T-helper 22 cell (primary cell): Measurements from ENCODE around the gene TFF1.

Experiments used
- DNase-seq: peaks from one replicate; pipeline ENCODE4 v3.0.0-alpha.2; 2020; ENCODE audit warnings: low read depth

The TFF1 gene

GRCh38 chr21:42343556-42343955 lies 22.8 kb downstream of the TFF1 start:
- no peak for DNase-seq

DNA sequence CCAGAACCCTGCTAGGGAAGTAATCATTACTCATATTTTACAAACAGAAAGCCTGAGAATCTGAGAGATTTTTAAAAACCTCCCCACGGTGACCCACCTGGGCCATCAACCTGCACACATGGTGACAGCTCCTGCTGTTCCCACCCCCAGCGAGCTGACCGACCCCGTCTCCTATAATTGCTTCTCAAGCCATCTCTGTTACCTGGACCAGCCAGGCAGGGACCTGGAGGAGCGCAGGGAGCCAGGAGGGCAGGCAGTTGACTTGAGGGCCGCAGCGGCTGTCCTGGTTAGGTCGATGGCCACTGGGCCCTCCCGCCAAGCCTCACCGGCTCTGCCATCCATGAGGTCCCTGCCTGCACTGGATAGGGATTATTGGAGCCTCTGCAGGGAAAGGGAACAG lies 23.2 kb downstream of the TFF1 start:
- no peak for DNase-seq

DNA sequence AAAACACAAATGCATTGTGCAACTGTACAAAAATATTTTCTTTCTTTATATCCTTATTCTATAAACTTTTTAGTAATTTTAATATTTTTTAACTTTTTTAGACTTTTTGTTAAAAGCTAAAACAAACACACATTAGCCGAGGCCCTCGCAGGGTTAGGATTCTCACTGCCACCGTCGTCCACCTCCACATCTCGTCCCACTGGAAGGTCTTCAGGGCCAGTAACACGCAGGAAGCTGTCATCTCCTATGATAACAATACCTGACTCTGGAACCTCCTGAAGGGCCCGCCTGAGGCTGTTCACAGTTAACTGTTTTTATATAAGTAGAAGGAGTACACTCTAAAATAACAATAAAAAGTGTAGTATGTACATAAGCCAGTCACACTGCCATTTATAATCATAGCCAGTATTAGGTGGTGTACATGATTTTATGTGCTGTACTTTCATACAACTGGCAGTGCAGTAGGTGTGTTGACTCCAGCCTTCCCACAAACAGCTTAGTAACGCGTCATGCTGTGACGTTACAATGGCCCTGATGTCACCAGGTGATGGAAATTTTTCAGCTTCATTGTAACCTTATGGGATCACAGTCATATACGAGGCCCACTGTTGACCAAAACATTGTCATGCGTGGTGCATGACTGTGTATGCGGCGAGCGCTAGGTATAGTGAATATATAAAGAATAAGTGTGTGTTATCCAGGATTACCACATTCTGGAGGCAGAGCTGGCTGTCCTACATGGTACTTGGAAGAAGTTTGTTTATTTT lies 24.4 kb downstream of the TFF1 start:
- no peak for DNase-seq

DNA sequence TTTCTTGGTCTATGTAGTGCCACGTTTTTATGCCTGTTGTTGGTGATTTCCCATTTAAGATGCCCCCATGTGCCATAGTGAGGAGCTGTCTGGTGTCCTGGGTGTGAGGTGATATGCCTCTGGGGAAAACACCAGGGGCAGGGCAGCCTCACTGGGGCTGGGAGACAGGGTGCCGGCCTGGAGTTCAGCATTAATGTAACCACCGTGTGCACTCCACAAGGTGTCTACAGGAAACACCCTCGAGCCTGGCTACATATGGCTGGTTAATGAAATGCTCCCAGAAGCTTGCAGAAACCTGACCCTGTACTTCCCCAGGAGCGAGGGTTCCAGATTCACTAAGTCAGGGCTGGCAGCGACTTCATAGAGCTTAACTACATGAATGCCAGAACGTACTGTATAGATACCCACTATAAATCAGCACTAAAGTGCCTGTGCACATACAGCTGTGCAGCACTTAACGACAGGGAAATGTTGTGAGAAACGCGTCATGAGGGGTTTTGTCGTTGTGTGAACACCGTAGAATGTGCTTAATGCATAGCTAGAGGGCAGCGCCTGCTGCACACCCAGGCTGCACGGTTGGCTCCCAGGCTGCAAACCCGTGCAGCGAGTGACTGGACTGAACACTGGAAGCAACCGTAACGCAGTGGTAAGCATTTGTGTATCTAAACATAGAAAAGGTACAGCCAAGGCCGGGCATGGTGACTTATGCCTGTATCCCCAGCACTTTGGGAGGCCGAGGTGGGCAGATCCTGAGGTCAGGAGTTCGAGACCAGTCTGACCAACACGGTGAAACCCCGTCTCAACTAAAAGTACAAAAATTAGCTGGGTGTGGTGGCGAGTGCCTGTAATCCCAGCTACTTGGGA lies 25.9 kb downstream of the TFF1 start:
- DNase-seq = no peak

DNA sequence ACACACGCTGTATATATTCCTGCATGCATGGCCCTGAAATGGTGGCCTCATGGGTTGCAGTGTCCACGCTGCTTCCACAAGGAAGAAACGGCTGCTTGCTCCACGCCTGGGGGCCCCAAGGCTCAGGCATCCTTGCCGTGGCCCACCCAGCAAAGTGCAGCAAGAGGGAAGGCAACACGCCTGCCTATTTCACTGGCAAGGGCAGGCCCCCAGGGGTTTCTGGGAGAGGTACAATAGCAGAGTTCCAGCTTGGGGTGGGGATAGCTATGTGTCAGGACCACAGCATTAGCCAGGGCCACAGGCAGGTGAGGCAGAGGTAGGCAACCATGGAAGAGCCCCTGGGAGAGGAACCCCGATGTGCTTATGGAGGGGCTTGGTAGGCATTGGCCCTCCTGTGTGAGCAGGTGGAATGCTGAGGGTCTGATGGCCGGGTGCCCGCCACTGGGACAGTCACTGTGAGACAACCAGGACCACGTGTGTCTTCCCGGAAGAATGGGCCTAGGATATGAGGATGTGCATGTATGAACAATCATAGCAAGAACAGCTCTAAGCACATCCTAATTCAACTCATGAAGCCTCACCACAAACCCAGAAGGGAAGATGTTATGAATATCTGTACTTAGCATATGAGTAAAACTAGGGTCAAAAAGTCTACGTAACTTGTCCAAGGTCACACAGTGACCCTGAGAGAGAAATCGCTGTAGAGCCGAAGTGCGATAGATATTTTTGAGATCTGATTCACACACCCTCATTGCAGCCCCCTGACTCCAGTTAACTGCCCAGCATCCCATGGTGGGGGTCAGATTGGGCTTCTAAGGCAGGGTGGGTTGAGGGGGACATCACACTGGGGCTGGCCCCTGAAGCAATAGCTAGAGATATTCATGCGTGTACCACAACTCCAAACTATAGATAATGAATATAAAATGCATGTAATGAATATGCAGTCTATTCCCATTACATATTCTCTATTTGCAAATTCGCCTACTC lies 27.3 kb downstream of the TFF1 start:
- no peak for DNase-seq

DNA sequence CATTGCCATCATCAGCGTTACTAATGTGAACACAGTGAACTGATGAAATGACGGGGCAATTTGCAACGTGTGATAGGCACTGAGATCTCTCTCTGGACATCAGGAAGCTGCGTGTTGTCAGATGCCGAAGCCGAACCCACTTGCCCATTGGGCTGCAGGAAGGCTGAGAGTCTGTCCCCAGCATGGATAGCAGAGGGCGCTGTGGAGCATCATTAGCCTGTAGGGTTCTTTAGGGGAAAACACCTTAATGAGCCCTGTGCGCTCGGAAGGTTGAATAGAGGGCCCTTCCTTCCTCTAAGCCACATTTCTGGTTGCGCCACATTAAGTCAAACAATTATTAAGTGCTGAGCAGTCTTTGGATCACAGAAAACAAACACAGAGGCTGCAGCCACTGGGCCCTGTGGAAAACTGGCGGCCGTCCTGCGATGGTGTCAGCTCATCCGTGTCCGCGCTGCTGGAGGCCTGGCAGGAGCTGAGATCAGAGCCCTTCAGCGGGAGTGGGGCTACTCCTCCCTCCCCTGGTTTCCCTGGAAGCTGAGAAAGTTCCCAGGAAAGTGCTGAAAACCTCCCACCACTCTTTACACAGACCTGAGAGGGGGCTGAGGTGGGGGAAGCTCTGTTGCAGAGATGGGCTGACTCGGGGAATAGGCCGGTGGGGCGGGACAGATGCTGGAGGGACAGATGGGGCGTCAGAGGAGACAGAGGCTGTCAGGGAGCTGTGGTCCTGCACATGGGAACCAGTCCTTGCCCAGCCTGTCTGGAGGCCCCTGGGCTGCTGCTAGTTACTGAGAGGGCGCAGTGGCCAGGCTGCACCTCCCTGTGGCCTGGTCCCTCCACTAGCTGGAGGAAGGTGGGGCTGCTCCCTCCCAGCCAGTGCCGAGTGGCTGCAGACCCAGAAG lies 28.3 kb downstream of the TFF1 start:
- peak; percentile 45 for DNase-seq

DNA sequence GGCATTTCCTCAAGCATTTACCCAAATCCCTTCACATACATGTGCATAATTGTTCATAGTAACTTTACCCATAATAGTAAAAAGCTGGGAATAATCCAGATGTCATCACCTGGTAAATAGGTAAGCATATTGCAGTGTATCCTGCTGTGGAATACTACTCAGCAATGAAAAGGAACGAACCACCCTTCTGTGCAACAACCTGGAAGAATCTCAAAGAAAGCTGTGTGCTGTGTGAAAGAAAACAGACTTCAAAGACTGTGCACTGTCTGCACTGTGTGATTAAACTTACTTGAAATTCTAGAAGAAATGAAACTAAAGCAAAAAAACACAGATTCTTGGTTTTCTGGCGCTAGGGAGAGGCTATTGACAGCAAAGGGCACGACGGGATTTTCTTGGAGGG lies 29.1 kb downstream of the TFF1 start:
- no peak for DNase-seq

- no peak for DNase-seq
Observed at GRCh38 chr21:42336054-42336453, 30.3 kb downstream of the TFF1 start.

GRCh38 chr21:42332557-42333317 lies 33.6 kb downstream of the TFF1 start:
- DNase-seq = no peak

DNA sequence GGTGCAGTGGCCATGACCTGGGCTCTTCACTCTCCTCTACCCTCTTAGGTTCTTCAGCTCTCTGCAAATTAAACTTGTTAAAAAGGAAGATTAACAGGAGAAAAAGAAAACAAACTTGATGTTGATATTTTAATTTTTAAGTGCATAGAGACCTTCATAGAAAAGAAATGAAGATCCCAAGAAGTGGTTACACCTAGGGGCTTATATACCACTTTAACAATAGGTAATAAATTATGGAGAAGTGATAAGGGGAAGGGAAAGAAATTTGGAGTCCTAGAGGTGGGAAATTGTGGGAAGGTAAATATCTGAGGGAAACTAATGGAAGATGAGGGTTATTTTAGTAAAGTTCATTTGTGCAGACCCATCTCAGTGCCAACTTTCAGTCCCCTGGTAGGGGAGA lies 34.7 kb downstream of the TFF1 start:
- no peak for DNase-seq

- DNase-seq = no peak
Observed at GRCh38 chr21:42330380-42331371, 35.7 kb downstream of the TFF1 start.

DNA sequence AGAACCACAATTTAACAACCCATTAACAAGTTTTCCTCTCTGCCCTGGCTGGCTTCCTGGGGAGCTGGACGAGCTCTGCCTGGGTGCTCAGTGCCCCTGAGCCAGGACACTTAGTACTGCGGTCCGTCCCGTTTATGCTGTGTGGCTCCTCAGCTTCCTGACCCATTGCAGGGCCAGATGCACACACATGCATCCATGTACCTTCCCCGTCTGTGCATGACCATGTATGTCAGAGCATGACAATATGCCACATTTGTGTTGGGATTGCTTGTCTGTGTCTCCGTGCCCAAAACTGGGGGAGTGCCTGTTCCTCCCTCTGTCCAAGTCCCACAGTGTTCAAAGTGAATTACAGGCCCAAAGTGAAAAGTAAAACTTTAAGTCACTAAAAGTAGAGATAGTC lies 41.4 kb downstream of the TFF1 start:
- DNase-seq = no peak

- no peak for DNase-seq
Observed at GRCh38 chr21:42321845-42322244, 44.5 kb downstream of the TFF1 start.

DNA sequence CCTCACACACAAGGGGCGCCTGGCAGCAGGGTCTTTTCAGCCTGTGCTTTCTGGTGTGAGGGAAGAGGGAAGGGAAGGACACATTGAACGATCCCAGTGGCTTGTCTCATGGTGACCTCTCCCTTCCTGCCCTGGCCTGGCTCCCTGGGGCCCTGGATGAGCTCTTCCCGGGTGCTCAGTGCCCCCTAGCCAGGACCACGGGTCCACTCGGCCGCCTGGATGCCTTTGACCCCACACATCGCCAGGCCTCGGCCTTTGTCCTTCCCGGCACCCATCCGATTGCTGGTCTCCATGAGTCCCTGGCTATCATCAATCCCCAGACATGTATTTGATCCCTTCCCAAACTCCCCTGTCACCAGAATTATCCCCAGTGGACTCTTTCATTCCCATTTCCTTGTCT lies 45.1 kb downstream of the TFF1 start:
- no peak for DNase-seq

GRCh38 chr21:42320791-42321190 lies 45.5 kb downstream of the TFF1 start:
- DNase-seq = no peak

- DNase-seq = no peak
Observed at GRCh38 chr21:42319851-42320572, 46.3 kb downstream of the TFF1 start.

GRCh38 chr21:42319376-42319775 lies 47.0 kb downstream of the TFF1 start:
- DNase-seq = no peak
